A549 (cell line): ENCODE results near the gene CDKN3. TPM values are rescaled to one million over a fixed set of nuclear protein-coding genes. Genes with fewer than 3 reads are reported as not detected.

Experiments
- ATAC-seq, 2 experiments: fragments of 200-7000 bp in 1 of 2; fragments of >200 bp in 1 of 2; cut with Nextera tagmentation in 1 of 2; cut with Tn5 transposase in 1 of 2; 3 replicates each; pipeline versions ENCODE4 v1.8.0 to v1.9.1; 2018 to 2020; ENCODE audit warnings: mild to moderate bottlenecking in 1 of 2, moderate library complexity in 1 of 2
- CTCF ChIA-PET: fragments of 300-600 bp; sonication (Branson Sonifier 250); formaldehyde crosslinking; extraction: SDS; loops from one replicate; lab custom pipeline; 2021; ENCODE audit warnings: antibody characterized with exemption, inconsistent platforms; lab: Yijun Ruan, JAX
- POLR2A ChIA-PET: fragments of 350-600 bp; formaldehyde crosslinking; extraction: SDS; loops from one replicate; lab custom pipeline; 2021; ENCODE audit warnings: antibody characterized with exemption, inconsistent platforms; lab: Yijun Ruan, JAX
- DNase-seq, 2 experiments: peaks; one replicate each; pipeline versions ENCODE4 v3.0.0 to v3.0.0-alpha.2; 2011 to 2016; ENCODE audit warnings: low read depth in 1 of 2, low spot score in 1 of 2
- FAIRE-seq: peaks from 2 replicates; lab custom pipeline; 2011; peaks lifted over from hg19 to GRCh38; lab: Jason Lieb, UNC
- H3K27ac ChIP-seq, 2 experiments: fragments of >200 bp; sonication (Bioruptor Twin); formaldehyde crosslinking; 3 replicates each; pipeline ENCODE4 v1.5.1; 2016 to 2017
- H3K4me1 ChIP-seq: fragments of >200 bp; sonication (Bioruptor Twin); formaldehyde crosslinking; 3 replicates; pipeline ENCODE4 v1.6.1; 2016
- H3K4me2 ChIP-seq: fragments of >200 bp; sonication (Bioruptor Twin); formaldehyde crosslinking; 3 replicates; pipeline ENCODE4 v1.6.1; 2016
- H3K4me3 ChIP-seq: fragments of >200 bp; sonication (Bioruptor Twin); formaldehyde crosslinking; 3 replicates; pipeline ENCODE4 v1.5.1; 2016
- H3K9me3 ChIP-seq: fragments of >200 bp; sonication (Bioruptor Twin); formaldehyde crosslinking; 3 replicates; pipeline ENCODE4 v1.6.1; 2016
- ATOH8 ChIP-seq: fragments of 250-450 bp; sonication (Bioruptor Pico); IDR thresholded peaks from 2 replicates; pipeline ENCODE4 v1.5.0; 2020; ENCODE audit warnings: low read depth, mild to moderate bottlenecking, moderate library complexity
- CBX8 ChIP-seq: fragments of 200-600 bp; sonication (generic); IDR thresholded peaks from 2 replicates; pipeline ENCODE4 v1.6.1; 2016
- CEBPB ChIP-seq, 2 experiments: fragments of >200 bp in 1 of 2; sonication (Bioruptor Twin) in 1 of 2; formaldehyde crosslinking in 1 of 2; IDR thresholded peaks; 2 replicates each; pipeline ENCODE4 v1.6.1; 2012 to 2016
- CHD2 ChIP-seq: fragments of 150-350 bp; IDR thresholded peaks from 2 replicates; pipeline ENCODE4 v1.6.1; 2014; ENCODE audit warnings: low read length; ENCODE audit not compliant: partially characterized antibody
- CHD4 ChIP-seq: fragments of 200-600 bp; sonication (generic); IDR thresholded peaks from 2 replicates; pipeline ENCODE4 v1.6.1; 2016; ENCODE audit warnings: antibody characterized with exemption, mild to moderate bottlenecking, borderline replicate concordance
- CTCF ChIP-seq: fragments of >200 bp; sonication (Bioruptor Twin); formaldehyde crosslinking; IDR thresholded peaks from 3 replicates; pipeline ENCODE4 v1.5.1; 2016
- E2F6 ChIP-seq: IDR thresholded peaks from 2 replicates; pipeline ENCODE4 v1.6.1; 2012; ENCODE audit warnings: low read depth, borderline replicate concordance
- EHF ChIP-seq: fragments of 250-450 bp; sonication (Bioruptor Pico); IDR thresholded peaks from 2 replicates; pipeline ENCODE4 v1.5.0; 2020; ENCODE audit warnings: mild to moderate bottlenecking
- FOSL2 ChIP-seq, 2 experiments: fragments of 450-650 bp in 1 of 2; fragments of >200 bp in 1 of 2; sonication (Bioruptor Twin) in 1 of 2; formaldehyde crosslinking; IDR thresholded peaks; 2 replicates each; pipeline versions ENCODE4 v1.5.0 to v1.6.1; 2016 to 2020; ENCODE audit warnings: mild to moderate bottlenecking in 1 of 2, moderate library complexity in 1 of 2
- GATA3 ChIP-seq: IDR thresholded peaks from 2 replicates; pipeline ENCODE4 v1.6.1; 2012; ENCODE audit warnings: borderline replicate concordance
- HES2 ChIP-seq: fragments of >200 bp; sonication (Bioruptor Twin); formaldehyde crosslinking; IDR thresholded peaks from 2 replicates; pipeline ENCODE4 v1.6.1; 2016
- HEYL ChIP-seq: fragments of 250-450 bp; sonication (Bioruptor Pico); IDR thresholded peaks from 2 replicates; pipeline ENCODE4 v1.8.0; 2021; ENCODE audit warnings: mild to moderate bottlenecking, moderate library complexity
- HMGXB4 ChIP-seq: fragments of 250-450 bp; sonication (Bioruptor Pico); IDR thresholded peaks from 2 replicates; pipeline ENCODE4 v1.5.0; 2021; ENCODE audit warnings: mild to moderate bottlenecking, moderate library complexity, borderline replicate concordance
- MAFK ChIP-seq: fragments of 450-650 bp; IDR thresholded peaks from 2 replicates; pipeline ENCODE4 v1.6.1; 2014; ENCODE audit not compliant: partially characterized antibody
- NR3C1 ChIP-seq: fragments of >200 bp; sonication (Bioruptor Twin); formaldehyde crosslinking; IDR thresholded peaks from 3 replicates; pipeline ENCODE4 v1.6.1; 2017
- PHF8 ChIP-seq: fragments of 200-600 bp; sonication (generic); IDR thresholded peaks from 2 replicates; pipeline ENCODE4 v1.6.1; 2016; ENCODE audit warnings: low read depth, mild to moderate bottlenecking, antibody characterized with exemption, moderate library complexity, borderline replicate concordance
- POLR2A ChIP-seq: IDR thresholded peaks from 2 replicates; pipeline ENCODE4 v1.6.1; 2012; ENCODE audit warnings: mild to moderate bottlenecking, low read length
- RARB ChIP-seq: fragments of 250-450 bp; sonication (Bioruptor Pico); IDR thresholded peaks from 2 replicates; pipeline ENCODE4 v1.8.0; 2021; ENCODE audit warnings: mild to moderate bottlenecking, moderate library complexity
- RNF2 ChIP-seq: fragments of 200-600 bp; sonication (generic); IDR thresholded peaks from 2 replicates; pipeline ENCODE4 v1.6.1; 2016; ENCODE audit warnings: low read depth, mild to moderate bottlenecking, antibody characterized with exemption, moderate library complexity, borderline replicate concordance
- SREBF2 ChIP-seq: fragments of 450-650 bp; IDR thresholded peaks from 2 replicates; pipeline ENCODE4 v1.6.1; 2014; ENCODE audit warnings: mild to moderate bottlenecking, moderate library complexity
- TFCP2L1 ChIP-seq: fragments of 250-450 bp; sonication (Bioruptor Pico); IDR thresholded peaks from 2 replicates; pipeline ENCODE4 v1.5.0; 2021; ENCODE audit warnings: mild to moderate bottlenecking
- ZFP36 ChIP-seq: fragments of 450-650 bp; IDR thresholded peaks from 2 replicates; pipeline ENCODE4 v1.6.1; 2014; ENCODE audit warnings: borderline replicate concordance; ENCODE audit not compliant: partially characterized antibody
- ZSCAN20 ChIP-seq: fragments of 250-450 bp; sonication (Bioruptor Pico); IDR thresholded peaks from 2 replicates; pipeline ENCODE4 v1.8.0; 2022; ENCODE audit warnings: mild to moderate bottlenecking, moderate library complexity
- WGBS: methylation state at CpG from one replicate; pipeline ENCODE4 v1.1.6; 2017; ENCODE audit errors: missing lambda C conversion rate; 5-methylcytosine and 5-hydroxymethylcytosine counted together
- polyA plus RNA-seq, 4 experiments: library from polyadenylated mRNA; depleted of rRNA in 3 of 4; stranded (reverse); fragments of >200 nt; fragmentation: RNase III in 1 of 4; extraction: RNeasy Plus Mini Kit Qiagen cat#74134 plus additional on column Dnase treatment in 1 of 4; gene quantifications; 2 replicates in 3 of 4; 3 replicates in 1 of 4; pipeline ENCODE4 v1.2.3, GENCODE V29; 2011 to 2017

Gene CDKN3
- polyA plus RNA-seq, 2 of the 4 experiments (the other 2 are of a cell fraction): 67.4 to 154 TPM

- TF ChIP-seq ATOH8 (no peak), SREBF2 (no peak), HES2 (no peak), ZFP36 (no peak), NR3C1 (no peak), ZSCAN20 (CRISPR knock-in tag) (no peak), POLR2A (no peak)
Observed at GRCh38 chr14:54360667-54361066, 36.1 kb upstream of the CDKN3 start (continued).

GRCh38 chr14:54362089-54362504, 34.7 kb upstream of the CDKN3 start:
- TF ChIP-seq CEBPB (IDR thresholded peaks at IDR 0.05) (no peak), MAFK (no peak), EHF (CRISPR knock-in tag) (no peak), CHD4 (no peak), RARB (CRISPR knock-in tag) (no peak), FOSL2 (IDR thresholded peaks at IDR 0.05) (no peak), FOSL2 (CRISPR knock-in tag; IDR thresholded peaks at IDR 0.05) (no peak), HES2 (no peak), CHD2 (no peak), HEYL (CRISPR knock-in tag) (no peak), RNF2 (no peak), TFCP2L1 (no peak), E2F6 (no peak), NR3C1 (no peak), CTCF (no peak), HMGXB4 (CRISPR knock-in tag) (no peak), CBX8 (no peak), GATA3 (no peak), PHF8 (no peak)
- FAIRE-seq (no peak), ATAC-seq (no peak), DNase-seq (no peak)
- no peak overlapping the region for H3K27ac ChIP-seq
- 82% methylated on average over 5 of the region's 5 CpGs for WGBS
- no peak overlapping the region for H3K4me2 ChIP-seq
- H3K9me3 ChIP-seq: no peaks in the 10 kb centered on the region
- H3K4me3 ChIP-seq: no peak overlapping the region
- peaks cover 2% of the 10 kb centered on the region; the same call in 2 of the 3 replicates for H3K4me1 ChIP-seq
- CTCF ChIA-PET: interaction anchor here (0.6 to 1.8 kb wide), 6 partner anchors 8 to 1066 kb away, joined by 3 to 7 read pairs (median 4); no protein-coding TSS in a partner anchor
- POLR2A ChIA-PET: no interaction called here
